HCT116 (cell line): ENCODE data around the gene SUPV3L1. TPM values are rescaled to one million over a fixed set of nuclear protein-coding genes. Genes with fewer than 3 reads are reported as not detected.
"Not testable (repeated sequence)": the region's sequence is repeated elsewhere in the genome, so short reads cannot be mapped to it uniquely, and the experiment has no call there.

Experiments
- ATAC-seq: fragments of 200-7000 bp; cut with Tn5 transposase; 2 replicates; pipeline ENCODE4 v1.9.1; 2020; ENCODE audit warnings: mild to moderate bottlenecking, moderate library complexity
- BruUV-seq: library from RNA; stranded (reverse); fragments of 400-500 nt; replicated peaks from 2 replicates; lab custom pipeline; 2021; lab: Mats Ljungman, UMichigan
- CTCF ChIA-PET: fragments of 300-600 bp; sonication (Branson Sonifier 250); formaldehyde crosslinking; loops from one replicate; lab custom pipeline; 2021; ENCODE audit warnings: antibody characterized with exemption; lab: Charles Lee
- POLR2A ChIA-PET: fragments of 300-600, 350-600 bp; sonication (Branson Sonifier 250); formaldehyde crosslinking; loops from one replicate; lab custom pipeline; 2021; ENCODE audit warnings: antibody characterized with exemption; lab: Charles Lee
- RAD21 ChIA-PET, 2 experiments: fragments of 300-600 bp; sonication (Branson Sonifier 250); formaldehyde crosslinking; loops; one replicate each; lab custom pipeline; 2023; ENCODE audit warnings: low total read pairs in 2 of 2; ENCODE audit not compliant: uncharacterized antibody in 2 of 2, unreplicated experiment in 2 of 2, low non-redundant PET in 1 of 2; lab: Charles Lee
- DNase-seq: peaks from one replicate; pipeline ENCODE4 v3.0.0-alpha.2; 2010; ENCODE audit warnings: low read depth, low spot score
- H2AFZ ChIP-seq: fragments of 200-600 bp; shearing (Covaris generic), sonication (generic); 2 replicates; pipeline ENCODE4 v1.6.1; 2017; ENCODE audit warnings: low read depth, mixed run types, mixed read lengths, antibody characterized with exemption, low read length; ENCODE audit not compliant: poor library complexity, severe bottlenecking
- H3K27ac ChIP-seq: 2 replicates; pipeline ENCODE4 v1.5.1; 2012; ENCODE audit warnings: low read depth, low read length
- H3K27me3 ChIP-seq: fragments of 200-600 bp; sonication (generic); 2 replicates; pipeline ENCODE4 v1.6.1; 2016; ENCODE audit warnings: mixed run types, low read length, mixed read lengths; ENCODE audit not compliant: insufficient read depth
- H3K36me3 ChIP-seq, 2 experiments: fragments of 200-500 bp in 1 of 2; fragments of 200-600 bp in 1 of 2; sonication (Bioruptor generic) in 1 of 2; sonication (generic) in 1 of 2; 2 replicates each; pipeline versions ENCODE4 v1.5.1 to v1.6.1; 2014 to 2016; ENCODE audit warnings: low read length in 2 of 2, inconsistent platforms in 1 of 2, mixed read lengths in 1 of 2, mixed run types in 1 of 2; ENCODE audit not compliant: insufficient read depth in 2 of 2, control insufficient read depth in 1 of 2
- H3K4me1 ChIP-seq, 2 experiments: fragments of 200-600 bp in 1 of 2; sonication (generic) in 1 of 2; 2 replicates each; pipeline versions ENCODE4 v1.5.1 to v1.6.1; 2012 to 2017; ENCODE audit warnings: low read length in 2 of 2, inconsistent platforms in 1 of 2, mild to moderate bottlenecking in 1 of 2, mixed read lengths in 1 of 2, mixed run types in 1 of 2, moderate library complexity in 1 of 2; ENCODE audit not compliant: insufficient read depth in 2 of 2, control insufficient read depth in 1 of 2
- H3K4me2 ChIP-seq: fragments of 200-600 bp; sonication (generic); 2 replicates; pipeline ENCODE4 v1.6.1; 2017; ENCODE audit warnings: mixed run types, low read length, mixed read lengths
- H3K4me3 ChIP-seq, 2 experiments: fragments of 200-600 bp in 1 of 2; sonication (generic) in 1 of 2; replicated peaks in 1 of 2; 2 replicates each; pipeline ENCODE4 v1.5.1; 2011 to 2016; ENCODE audit warnings: low read length in 2 of 2, control low read depth in 1 of 2, low read depth in 1 of 2, mild to moderate bottlenecking in 1 of 2, mixed read lengths in 1 of 2, mixed run types in 1 of 2
- H3K79me2 ChIP-seq: fragments of 200-600 bp; sonication (generic); 2 replicates; pipeline ENCODE4 v1.6.1; 2017; ENCODE audit warnings: mild to moderate bottlenecking, mixed run types, low read length, moderate library complexity, mixed read lengths; ENCODE audit not compliant: insufficient read depth
- H3K9ac ChIP-seq: fragments of 200-600 bp; sonication (generic); 2 replicates; pipeline ENCODE4 v1.6.1; 2016; ENCODE audit warnings: low read length, mixed read lengths
- H3K9me2 ChIP-seq: fragments of 200-600 bp; sonication (generic), shearing (Covaris generic); 2 replicates; pipeline ENCODE4 v1.6.1; 2017; ENCODE audit warnings: mixed run types, mild to moderate bottlenecking, moderate library complexity; ENCODE audit not compliant: insufficient read depth
- H3K9me3 ChIP-seq, 2 experiments: fragments of 200-500 bp in 1 of 2; fragments of 200-600 bp in 1 of 2; sonication (Bioruptor generic) in 1 of 2; sonication (generic) in 1 of 2; 2 replicates each; pipeline ENCODE4 v1.6.1; 2014 to 2017; ENCODE audit warnings: low read length in 2 of 2, mixed read lengths in 2 of 2, inconsistent platforms in 1 of 2, low read depth in 1 of 2, mild to moderate bottlenecking in 1 of 2, mixed run types in 1 of 2, moderate library complexity in 1 of 2; ENCODE audit not compliant: control insufficient read depth in 1 of 2, insufficient read depth in 1 of 2
- H4K20me1 ChIP-seq: fragments of 200-600 bp; sonication (generic), shearing (Covaris generic); 2 replicates; pipeline ENCODE4 v1.6.1; 2017; ENCODE audit warnings: mixed run types, mild to moderate bottlenecking, moderate library complexity; ENCODE audit not compliant: insufficient read depth
- CBX3 ChIP-seq: IDR thresholded peaks from 2 replicates; pipeline ENCODE4 v1.6.1; 2012; ENCODE audit warnings: low read depth
- CEBPB ChIP-seq: IDR thresholded peaks from 2 replicates; pipeline ENCODE4 v1.6.1; 2012; ENCODE audit warnings: low read depth
- EGR1 ChIP-seq: IDR thresholded peaks from 2 replicates; pipeline ENCODE4 v1.6.1; 2012; ENCODE audit warnings: low read depth
- FOSL1 ChIP-seq: IDR thresholded peaks from 2 replicates; pipeline ENCODE4 v1.6.1; 2012; ENCODE audit warnings: low read depth
- JUND ChIP-seq: IDR thresholded peaks from 2 replicates; pipeline ENCODE4 v1.6.1; 2012
- POLR2AphosphoS5 ChIP-seq: IDR thresholded peaks from 2 replicates; pipeline ENCODE4 v1.6.1; 2011; ENCODE audit warnings: mild to moderate bottlenecking, low read depth, low read length, moderate library complexity
- RAD21 ChIP-seq: IDR thresholded peaks from 2 replicates; pipeline ENCODE4 v1.6.1; 2012; ENCODE audit warnings: low read depth, mild to moderate bottlenecking
- SP1 ChIP-seq: IDR thresholded peaks from 2 replicates; pipeline ENCODE4 v1.6.1; 2012; ENCODE audit warnings: low read depth
- TCF7L2 ChIP-seq: IDR thresholded peaks from 2 replicates; pipeline ENCODE4 v1.7.0; 2011; ENCODE audit warnings: borderline replicate concordance, inconsistent platforms; ENCODE audit not compliant: insufficient read depth, insufficient read length; ENCODE audit errors: extremely low read depth
- intact Hi-C: fragments of 100-400 bp; cut with micrococcal nuclease; formaldehyde crosslinking; loops from 2 replicates; pipeline ENCODE4 v1.10.0; 2022
- total RNA-seq: library from RNA; stranded (reverse); gene quantifications from one replicate; pipeline ENCODE4 v1.2.1, GENCODE V29; 2021; ENCODE audit not compliant: unreplicated experiment
- TF ChIP-seq, protein P1 (sequence below): IDR thresholded peaks from 2 replicates; pipeline ENCODE4 v1.6.1; 2012; ENCODE audit warnings: low read depth
- TF ChIP-seq, protein P2 (sequence below): IDR thresholded peaks from 2 replicates; pipeline ENCODE4 v1.6.1; 2011; ENCODE audit warnings: mild to moderate bottlenecking, low read length, moderate library complexity; ENCODE audit not compliant: insufficient replicate concordance; ENCODE audit errors: extremely low read depth
- TF ChIP-seq, protein P3 (sequence below): IDR thresholded peaks from 2 replicates; pipeline ENCODE4 v1.6.1; 2012

The SUPV3L1 gene
- total RNA-seq, 1 experiment from 2014 or later, result 59.7 TPM

DNA sequence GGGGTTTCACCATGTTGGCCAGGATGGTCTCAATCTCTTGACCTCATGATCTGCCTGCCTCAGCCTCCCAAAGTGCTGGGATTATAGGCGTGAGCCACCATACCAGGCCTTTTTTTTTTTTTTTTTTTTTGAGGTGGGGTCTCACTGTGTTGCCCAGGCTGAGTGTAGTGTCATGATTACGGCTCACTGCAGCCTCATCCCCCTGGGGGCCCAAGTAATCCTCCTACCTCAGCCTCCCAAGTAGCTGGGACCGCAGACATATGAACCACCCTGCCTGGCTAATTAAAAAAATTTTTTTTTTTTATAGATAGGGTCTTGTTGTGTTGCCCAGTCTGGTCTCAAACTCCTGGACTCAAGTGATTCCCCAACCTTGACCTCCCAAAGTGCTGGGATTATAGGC lies 38.0 kb upstream of the SUPV3L1 start:
- ATAC-seq, H3K4me2 ChIP-seq, DNase-seq, intact Hi-C loops, H2AFZ ChIP-seq, RAD21 ChIA-PET, H3K9ac ChIP-seq, H3K27me3 ChIP-seq, H3K27ac ChIP-seq, H3K4me1 ChIP-seq, BruUV-seq, CTCF ChIA-PET, POLR2A ChIA-PET, H3K36me3 ChIP-seq, H3K9me2 ChIP-seq, H3K4me3 ChIP-seq, H4K20me1 ChIP-seq, H3K9me3 ChIP-seq: not testable (repeated sequence)
- peaks cover 62% of the 10 kb centered on the region for H3K79me2 ChIP-seq

DNA sequence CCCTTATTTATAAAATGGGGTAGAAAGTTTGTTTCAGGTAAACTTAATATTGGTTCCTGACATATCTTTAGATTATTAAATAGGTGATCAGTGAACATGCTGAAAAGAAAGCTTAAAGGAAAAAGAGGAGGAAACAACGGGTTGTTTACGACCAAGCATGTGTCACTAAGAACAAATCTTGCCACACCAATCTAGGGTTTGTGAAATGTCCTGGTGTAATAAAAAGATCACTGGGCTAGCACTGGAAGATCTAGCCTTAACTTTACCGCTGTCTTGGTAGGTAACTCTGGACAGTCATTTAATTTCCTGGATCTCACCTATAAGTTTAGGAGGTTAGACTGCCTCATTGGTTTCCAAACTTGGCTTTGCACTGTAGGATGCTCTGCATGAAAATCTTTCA lies 37.1 kb upstream of the SUPV3L1 start:
- no peaks in the 10 kb centered on the region for H4K20me1 ChIP-seq
- POLR2A ChIA-PET, result no interaction called here
- H3K4me3 ChIP-seq, result no peak overlapping the region
- intact Hi-C loops, result no loop called here
- H2AFZ ChIP-seq, result no peak overlapping the region
- no peaks in the 10 kb centered on the region for H3K9me3 ChIP-seq
- TF ChIP-seq, protein P1, sequence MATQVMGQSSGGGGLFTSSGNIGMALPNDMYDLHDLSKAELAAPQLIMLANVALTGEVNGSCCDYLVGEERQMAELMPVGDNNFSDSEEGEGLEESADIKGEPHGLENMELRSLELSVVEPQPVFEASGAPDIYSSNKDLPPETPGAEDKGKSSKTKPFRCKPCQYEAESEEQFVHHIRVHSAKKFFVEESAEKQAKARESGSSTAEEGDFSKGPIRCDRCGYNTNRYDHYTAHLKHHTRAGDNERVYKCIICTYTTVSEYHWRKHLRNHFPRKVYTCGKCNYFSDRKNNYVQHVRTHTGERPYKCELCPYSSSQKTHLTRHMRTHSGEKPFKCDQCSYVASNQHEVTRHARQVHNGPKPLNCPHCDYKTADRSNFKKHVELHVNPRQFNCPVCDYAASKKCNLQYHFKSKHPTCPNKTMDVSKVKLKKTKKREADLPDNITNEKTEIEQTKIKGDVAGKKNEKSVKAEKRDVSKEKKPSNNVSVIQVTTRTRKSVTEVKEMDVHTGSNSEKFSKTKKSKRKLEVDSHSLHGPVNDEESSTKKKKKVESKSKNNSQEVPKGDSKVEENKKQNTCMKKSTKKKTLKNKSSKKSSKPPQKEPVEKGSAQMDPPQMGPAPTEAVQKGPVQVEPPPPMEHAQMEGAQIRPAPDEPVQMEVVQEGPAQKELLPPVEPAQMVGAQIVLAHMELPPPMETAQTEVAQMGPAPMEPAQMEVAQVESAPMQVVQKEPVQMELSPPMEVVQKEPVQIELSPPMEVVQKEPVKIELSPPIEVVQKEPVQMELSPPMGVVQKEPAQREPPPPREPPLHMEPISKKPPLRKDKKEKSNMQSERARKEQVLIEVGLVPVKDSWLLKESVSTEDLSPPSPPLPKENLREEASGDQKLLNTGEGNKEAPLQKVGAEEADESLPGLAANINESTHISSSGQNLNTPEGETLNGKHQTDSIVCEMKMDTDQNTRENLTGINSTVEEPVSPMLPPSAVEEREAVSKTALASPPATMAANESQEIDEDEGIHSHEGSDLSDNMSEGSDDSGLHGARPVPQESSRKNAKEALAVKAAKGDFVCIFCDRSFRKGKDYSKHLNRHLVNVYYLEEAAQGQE, result no peak
- no peak for TF ChIP-seq FOSL1
- TF ChIP-seq CEBPB, result no peak
- TF ChIP-seq POLR2AphosphoS5, result no peak
- TF ChIP-seq, protein P2, sequence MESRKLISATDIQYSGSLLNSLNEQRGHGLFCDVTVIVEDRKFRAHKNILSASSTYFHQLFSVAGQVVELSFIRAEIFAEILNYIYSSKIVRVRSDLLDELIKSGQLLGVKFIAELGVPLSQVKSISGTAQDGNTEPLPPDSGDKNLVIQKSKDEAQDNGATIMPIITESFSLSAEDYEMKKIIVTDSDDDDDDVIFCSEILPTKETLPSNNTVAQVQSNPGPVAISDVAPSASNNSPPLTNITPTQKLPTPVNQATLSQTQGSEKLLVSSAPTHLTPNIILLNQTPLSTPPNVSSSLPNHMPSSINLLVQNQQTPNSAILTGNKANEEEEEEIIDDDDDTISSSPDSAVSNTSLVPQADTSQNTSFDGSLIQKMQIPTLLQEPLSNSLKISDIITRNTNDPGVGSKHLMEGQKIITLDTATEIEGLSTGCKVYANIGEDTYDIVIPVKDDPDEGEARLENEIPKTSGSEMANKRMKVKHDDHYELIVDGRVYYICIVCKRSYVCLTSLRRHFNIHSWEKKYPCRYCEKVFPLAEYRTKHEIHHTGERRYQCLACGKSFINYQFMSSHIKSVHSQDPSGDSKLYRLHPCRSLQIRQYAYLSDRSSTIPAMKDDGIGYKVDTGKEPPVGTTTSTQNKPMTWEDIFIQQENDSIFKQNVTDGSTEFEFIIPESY, result no peak
- TF ChIP-seq, protein P3, sequence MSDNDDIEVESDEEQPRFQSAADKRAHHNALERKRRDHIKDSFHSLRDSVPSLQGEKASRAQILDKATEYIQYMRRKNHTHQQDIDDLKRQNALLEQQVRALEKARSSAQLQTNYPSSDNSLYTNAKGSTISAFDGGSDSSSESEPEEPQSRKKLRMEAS, result no peak
- no peak for TF ChIP-seq SP1
- TF ChIP-seq CBX3, result no peak
- TF ChIP-seq RAD21, result no peak
- TF ChIP-seq JUND, result no peak
- no peak for TF ChIP-seq TCF7L2
- no peak for TF ChIP-seq EGR1
- no TSS peak for BruUV-seq
- CTCF ChIA-PET, result no interaction called here
- H3K4me1 ChIP-seq, result no peaks in the 10 kb centered on the region
- H3K36me3 ChIP-seq, result no peaks in the 10 kb centered on the region
- peaks cover 65% of the 10 kb centered on the region for H3K79me2 ChIP-seq
- no peak overlapping the region for H3K4me2 ChIP-seq
- no peak overlapping the region for H3K27ac ChIP-seq
- no peaks in the 10 kb centered on the region for H3K9me2 ChIP-seq
- ATAC-seq, result no peak
- no peak overlapping the region for H3K9ac ChIP-seq
- no peak for DNase-seq
- RAD21 ChIA-PET, result no interaction called here
- no peaks in the 10 kb centered on the region for H3K27me3 ChIP-seq
